CD4-positive, alpha-beta T cell (primary cell): ENCODE data around the gene TANGO2. TPM values are rescaled to one million over a fixed set of nuclear protein-coding genes. Genes with fewer than 3 reads are reported as not detected.

Source experiments
- ATAC-seq: fragments of 200-7000 bp; cut with Tn5 transposase; one replicate; pipeline ENCODE4 v1.10.0; 2022; ENCODE audit warnings: mild to moderate bottlenecking; ENCODE audit not compliant: poor library complexity
- CTCF ChIA-PET: fragments of 350-600 bp; sonication (Branson Sonifier 250); formaldehyde crosslinking; loops from one replicate; lab custom pipeline; 2021; ENCODE audit warnings: antibody characterized with exemption, inconsistent platforms; lab: Charles Lee
- POLR2A ChIA-PET: fragments of 350-600 bp; sonication (Branson Sonifier 250); formaldehyde crosslinking; loops from one replicate; lab custom pipeline; 2021; ENCODE audit warnings: antibody characterized with exemption, inconsistent platforms; lab: Charles Lee
- DNase-seq, 14 experiments: peaks; one replicate each; pipeline ENCODE4 v3.0.0-alpha.2; 2013 to 2020; ENCODE audit warnings: mixed read lengths in 2 of 14
- H3K27ac ChIP-seq, 2 donors: one replicate each; pipeline versions ENCODE4 v1.5.1 to v1.7.0; 2013; ENCODE audit warnings: low read length in 2 of 2, low read depth in 1 of 2, mild to moderate bottlenecking in 1 of 2
- H3K27me3 ChIP-seq, 2 experiments: 1 replicate in 1 of 2; 2 replicates in 1 of 2; pipeline versions ENCODE4 v1.6.1 to v1.7.0; 2013; ENCODE audit warnings: low read length in 2 of 2, control low read depth in 1 of 2, mild to moderate bottlenecking in 1 of 2, moderate library complexity in 1 of 2; ENCODE audit not compliant: insufficient read depth in 2 of 2, control insufficient read depth in 1 of 2
- H3K36me3 ChIP-seq: one replicate; pipeline ENCODE4 v1.6.1; 2013; ENCODE audit warnings: low read length, control low read depth; ENCODE audit not compliant: insufficient read depth
- H3K4me1 ChIP-seq: one replicate; pipeline ENCODE4 v1.6.1; 2013; ENCODE audit warnings: low read length, control low read depth; ENCODE audit not compliant: insufficient read depth
- H3K4me3 ChIP-seq: one replicate; pipeline ENCODE4 v1.5.1; 2013; ENCODE audit warnings: mild to moderate bottlenecking, low read length, moderate library complexity
- H3K9me3 ChIP-seq, 2 experiments: 1 replicate in 1 of 2; 2 replicates in 1 of 2; pipeline versions ENCODE4 v1.6.1 to v1.7.0; 2013; ENCODE audit warnings: low read length in 2 of 2, mild to moderate bottlenecking in 2 of 2, control low read depth in 1 of 2, moderate library complexity in 1 of 2; ENCODE audit not compliant: control insufficient read depth in 1 of 2, insufficient read depth in 1 of 2
- H3K27ac Mint-ChIP-seq: one replicate; pipeline ENCODE4 v1.8.0; 2020; ENCODE audit warnings: mixed read lengths
- H3K27me3 Mint-ChIP-seq: one replicate; pipeline ENCODE4 v1.8.0; 2021; ENCODE audit warnings: mixed read lengths
- H3K36me3 Mint-ChIP-seq: one replicate; pipeline ENCODE4 v1.8.0; 2021; ENCODE audit warnings: low read depth, mixed read lengths
- H3K4me1 Mint-ChIP-seq: one replicate; pipeline ENCODE4 v1.8.0; 2021; ENCODE audit warnings: low read depth, mixed read lengths
- H3K4me3 Mint-ChIP-seq: one replicate; pipeline ENCODE4 v1.8.0; 2020; ENCODE audit warnings: mild to moderate bottlenecking, mixed read lengths
- H3K9me3 Mint-ChIP-seq: one replicate; pipeline ENCODE4 v1.8.0; 2020; ENCODE audit warnings: mixed read lengths
- CTCF ChIP-seq: fragments of 200-600 bp; IDR thresholded peaks from one replicate; pipeline ENCODE4 v1.8.0; 2022; ENCODE audit warnings: antibody characterized with exemption, mild to moderate bottlenecking
- intact Hi-C, 2 experiments: fragments of 100-400 bp; cut with DNase I in 1 of 2; cut with micrococcal nuclease in 1 of 2; formaldehyde crosslinking; loops; one replicate each; pipeline versions ENCODE4 v1.15.1 to v1.9.0; 2023 to 2025; cut with DNase I, micrococcal nuclease
- total RNA-seq, 174 experiments: library from RNA in 2 of 174; stranded (reverse) in 2 of 174; gene quantifications; one replicate each; pipeline ENCODE4 v1.2.3 and lab custom pipeline; 2021 to 2026

TANGO2 gene
- total RNA-seq, 2 experiments from 2014 or later, result 10.3 to 10.5 TPM

GRCh38 chr22:20000246-20001081, 20.4 kb upstream of the TANGO2 start:
- H3K36me3 Mint-ChIP-seq, result no peaks in the 10 kb centered on the region
- no peak overlapping the region for H3K27ac Mint-ChIP-seq
- no peak for DNase-seq
- no peak overlapping the region for H3K27ac ChIP-seq
- no peak overlapping the region for H3K4me3 ChIP-seq
- H3K9me3 Mint-ChIP-seq, result peaks cover 10% of the 10 kb centered on the region
- H3K4me3 Mint-ChIP-seq, result no peak overlapping the region
- no peak for TF ChIP-seq CTCF
- no peaks in the 10 kb centered on the region for H3K27me3 ChIP-seq
- no peaks in the 10 kb centered on the region for H3K4me1 ChIP-seq
- no peaks in the 10 kb centered on the region for H3K27me3 Mint-ChIP-seq
- H3K9me3 ChIP-seq, result peaks cover 5 to 9% of the 10 kb centered on the region in 2 experiments
- H3K36me3 ChIP-seq, result no peaks in the 10 kb centered on the region
- ChIA-PET CTCF (no interaction called here), POLR2A (no interaction called here)
- ATAC-seq, result no peak
- H3K4me1 Mint-ChIP-seq, result no peaks in the 10 kb centered on the region
- intact Hi-C loops, result no loop called here

GRCh38 chr22:20001082-20001638, 19.8 kb upstream of the TANGO2 start:
- H3K4me1 ChIP-seq, result no peaks in the 10 kb centered on the region
- POLR2A ChIA-PET, result no interaction called here

GRCh38 chr22:20002128-20002527, 18.8 kb upstream of the TANGO2 start:
- Histone ChIP-seq H3K36me3 (no peaks in the 10 kb centered on the region), H3K4me1 (no peaks in the 10 kb centered on the region), H3K27ac (no peak overlapping the region), H3K9me3 (peaks cover 5 to 9% of the 10 kb centered on the region in 2 experiments), H3K27me3 (no peaks in the 10 kb centered on the region), H3K4me3 (no peak overlapping the region)
- Mint-ChIP-seq H3K4me3 (no peak overlapping the region), H3K36me3 (no peaks in the 10 kb centered on the region), H3K4me1 (no peaks in the 10 kb centered on the region), H3K27me3 (no peaks in the 10 kb centered on the region), H3K27ac (no peak overlapping the region), H3K9me3 (peaks cover 10% of the 10 kb centered on the region)
- intact Hi-C loops, result no loop called here
- CTCF ChIA-PET, result no interaction called here
- no peak for TF ChIP-seq CTCF
- POLR2A ChIA-PET, result no interaction called here
- DNase-seq (no peak), ATAC-seq (no peak)

More at GRCh38 chr22:20001082-20001638, 19.8 kb upstream of the TANGO2 start:
- ATAC-seq (no peak), DNase-seq (no peak)
- Histone ChIP-seq H3K36me3 (no peaks in the 10 kb centered on the region), H3K9me3 (peaks cover 5 to 9% of the 10 kb centered on the region in 2 experiments), H3K27me3 (no peaks in the 10 kb centered on the region), H3K4me3 (no peak overlapping the region), H3K27ac (no peak overlapping the region)
- intact Hi-C loops, result no loop called here
- CTCF ChIA-PET, result no interaction called here
- H3K36me3 Mint-ChIP-seq, result no peaks in the 10 kb centered on the region
- no peak for TF ChIP-seq CTCF
- H3K27me3 Mint-ChIP-seq, result no peaks in the 10 kb centered on the region
- H3K4me3 Mint-ChIP-seq, result no peak overlapping the region
- no peaks in the 10 kb centered on the region for H3K4me1 Mint-ChIP-seq
- H3K27ac Mint-ChIP-seq, result no peak overlapping the region
- H3K9me3 Mint-ChIP-seq, result peaks cover 10% of the 10 kb centered on the region
